HL-60 (cell line): ENCODE data around the gene CREB3.

Source experiments
- GABPA ChIP-seq: IDR thresholded peaks from 2 replicates; pipeline ENCODE4 v1.6.1; 2012; ENCODE audit warnings: low read depth
- POLR2AphosphoS5 ChIP-seq: IDR thresholded peaks from 2 replicates; pipeline ENCODE4 v1.6.1; 2012; ENCODE audit warnings: low read depth
- REST ChIP-seq: IDR thresholded peaks from 2 replicates; pipeline ENCODE4 v1.6.1; 2012; ENCODE audit warnings: low read depth; ENCODE audit not compliant: insufficient replicate concordance
- SPI1 ChIP-seq: IDR thresholded peaks from 2 replicates; pipeline ENCODE4 v1.6.1; 2012; ENCODE audit warnings: low read depth, mild to moderate bottlenecking, borderline replicate concordance
- TF ChIP-seq, protein P1 (sequence below): IDR thresholded peaks from one replicate; pipeline ENCODE4 v1.5.1; 2011; ENCODE audit warnings: low read length, control low read depth, inconsistent platforms; ENCODE audit not compliant: insufficient read depth

DNA sequence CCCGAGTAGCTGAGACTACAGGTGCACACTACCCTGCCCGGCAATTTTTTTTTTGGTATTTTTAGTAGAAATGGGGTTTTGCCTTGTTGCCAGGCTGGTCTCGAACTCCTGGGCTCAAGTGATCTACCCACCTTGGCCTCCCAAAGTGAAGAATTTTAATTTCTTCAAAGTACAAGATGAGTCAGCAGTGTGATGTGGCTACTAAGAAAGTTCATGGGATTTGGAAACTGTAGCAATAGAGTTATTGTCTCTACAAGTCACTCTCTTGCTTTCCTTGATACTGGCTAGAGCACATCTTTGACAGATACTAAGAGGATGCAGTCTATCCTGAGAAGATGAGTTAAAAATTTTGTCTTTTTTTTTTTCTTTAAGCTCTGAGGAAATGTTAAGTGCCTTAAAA lies 1.6 kb downstream of the CREB3 start:
- no peak for TF ChIP-seq POLR2AphosphoS5
- TF ChIP-seq, protein P1, sequence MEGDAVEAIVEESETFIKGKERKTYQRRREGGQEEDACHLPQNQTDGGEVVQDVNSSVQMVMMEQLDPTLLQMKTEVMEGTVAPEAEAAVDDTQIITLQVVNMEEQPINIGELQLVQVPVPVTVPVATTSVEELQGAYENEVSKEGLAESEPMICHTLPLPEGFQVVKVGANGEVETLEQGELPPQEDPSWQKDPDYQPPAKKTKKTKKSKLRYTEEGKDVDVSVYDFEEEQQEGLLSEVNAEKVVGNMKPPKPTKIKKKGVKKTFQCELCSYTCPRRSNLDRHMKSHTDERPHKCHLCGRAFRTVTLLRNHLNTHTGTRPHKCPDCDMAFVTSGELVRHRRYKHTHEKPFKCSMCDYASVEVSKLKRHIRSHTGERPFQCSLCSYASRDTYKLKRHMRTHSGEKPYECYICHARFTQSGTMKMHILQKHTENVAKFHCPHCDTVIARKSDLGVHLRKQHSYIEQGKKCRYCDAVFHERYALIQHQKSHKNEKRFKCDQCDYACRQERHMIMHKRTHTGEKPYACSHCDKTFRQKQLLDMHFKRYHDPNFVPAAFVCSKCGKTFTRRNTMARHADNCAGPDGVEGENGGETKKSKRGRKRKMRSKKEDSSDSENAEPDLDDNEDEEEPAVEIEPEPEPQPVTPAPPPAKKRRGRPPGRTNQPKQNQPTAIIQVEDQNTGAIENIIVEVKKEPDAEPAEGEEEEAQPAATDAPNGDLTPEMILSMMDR = no peak
- no peak for TF ChIP-seq SPI1
- no peak for TF ChIP-seq GABPA
- TF ChIP-seq REST = no peak
